K562 (cell line): Measurements from ENCODE around the gene SLC6A13. TPM values are rescaled to one million over a fixed set of nuclear protein-coding genes. Genes with fewer than 3 reads are reported as not detected.

Source experiments
- ATAC-seq: fragments of 200-7000 bp; cut with Tn5 transposase; 3 replicates; pipeline ENCODE4 v1.9.1; 2020; ENCODE audit warnings: moderate library complexity
- BruUV-seq: library from RNA; stranded (reverse); fragments of 400-500 nt; replicated peaks from 2 replicates; lab custom pipeline; 2021; lab: Mats Ljungman, UMichigan
- CTCF ChIA-PET: fragments of 300-600 bp; formaldehyde crosslinking; extraction: SDS; loops from one replicate; lab custom pipeline; 2021; ENCODE audit warnings: low intra/inter-chr PET ratio; lab: Yijun Ruan, JAX
- POLR2A ChIA-PET: fragments of 300-600, 350-650 bp; sonication (Branson Sonifier 250); formaldehyde crosslinking; extraction: SDS; loops from one replicate; lab custom pipeline; 2021; ENCODE audit warnings: antibody characterized with exemption, inconsistent platforms; lab: Yijun Ruan, JAX
- DNase-seq, 4 experiments: peaks; one replicate each; pipeline versions ENCODE4 v3.0.0 to v3.0.0-alpha.2; 2011 to 2018; ENCODE audit warnings: low spot score in 3 of 4, mixed read lengths in 3 of 4; ENCODE audit errors: extremely low read depth in 1 of 4
- FAIRE-seq: peaks from 2 replicates; lab custom pipeline; 2011; peaks lifted over from hg19 to GRCh38; lab: Jason Lieb, UNC
- H2AFZ ChIP-seq: 2 replicates; pipeline ENCODE4 v1.6.0; 2011; ENCODE audit warnings: low read depth, low read length, control low read depth, inconsistent platforms
- H3K27ac ChIP-seq: fragments of 200-600 bp; 3 replicates; pipeline ENCODE4 v1.8.0; 2011; ENCODE audit warnings: low read depth, mild to moderate bottlenecking, control low read depth, inconsistent platforms, low read length, moderate library complexity, mixed read lengths; ENCODE audit errors: extremely low read depth
- H3K27me3 ChIP-seq, 2 experiments: fragments of 300-600 bp in 1 of 2; 2 replicates in 1 of 2; 3 replicates in 1 of 2; pipeline versions ENCODE4 v1.6.0 to v1.8.0; 2011; ENCODE audit warnings: inconsistent platforms in 2 of 2, low read length in 2 of 2, mild to moderate bottlenecking in 1 of 2, mixed read lengths in 1 of 2, moderate library complexity in 1 of 2; ENCODE audit not compliant: control insufficient read depth in 2 of 2, insufficient read depth in 2 of 2
- H3K36me3 ChIP-seq: fragments of 300-600 bp; 3 replicates; pipeline ENCODE4 v1.8.0; 2011; ENCODE audit warnings: mild to moderate bottlenecking, low read length, inconsistent platforms; ENCODE audit not compliant: control insufficient read depth, insufficient read depth
- H3K4me1 ChIP-seq, 2 experiments: fragments of 200-600 bp in 1 of 2; replicated peaks in 1 of 2; 2 replicates in 1 of 2; 3 replicates in 1 of 2; pipeline versions ENCODE4 v1.5.1 to v1.8.0; 2011; ENCODE audit warnings: inconsistent platforms in 2 of 2, low read length in 2 of 2, mild to moderate bottlenecking in 1 of 2, mixed read lengths in 1 of 2, moderate library complexity in 1 of 2; ENCODE audit not compliant: control insufficient read depth in 2 of 2, insufficient read depth in 2 of 2
- H3K4me2 ChIP-seq: 2 replicates; pipeline ENCODE4 v1.6.1; 2011; ENCODE audit warnings: low read length, control low read depth, inconsistent platforms, mixed read lengths; ENCODE audit not compliant: insufficient read depth
- H3K4me3 ChIP-seq: fragments of 200-600 bp; sonication (generic), shearing (Covaris generic); 2 replicates; pipeline ENCODE4 v1.5.1; 2016; ENCODE audit warnings: control low read depth, inconsistent platforms
- H3K79me2 ChIP-seq: fragments of 200-600 bp; 3 replicates; pipeline ENCODE4 v1.8.0; 2011; ENCODE audit warnings: low read length, inconsistent platforms; ENCODE audit not compliant: control insufficient read depth, insufficient read depth
- H3K9ac ChIP-seq, 2 experiments: 2 replicates each; pipeline versions ENCODE4 v1.6.0 to v1.6.1; 2011; ENCODE audit warnings: low read depth in 2 of 2, low read length in 2 of 2, control low read depth in 1 of 2, inconsistent platforms in 1 of 2, mild to moderate bottlenecking in 1 of 2, mixed read lengths in 1 of 2; ENCODE audit not compliant: insufficient read depth in 1 of 2
- H3K9me1 ChIP-seq: one replicate; pipeline ENCODE4 v1.6.0; 2011; ENCODE audit warnings: inconsistent platforms, mild to moderate bottlenecking, low read length, moderate library complexity; ENCODE audit not compliant: control insufficient read depth, insufficient read depth
- H3K9me3 ChIP-seq: replicated peaks from 2 replicates; pipeline ENCODE4 v1.5.1; 2011; ENCODE audit warnings: low read depth, low read length, inconsistent platforms; ENCODE audit not compliant: control insufficient read depth, insufficient read depth
- H4K20me1 ChIP-seq: replicated peaks from 2 replicates; pipeline ENCODE4 v1.6.1; 2011; ENCODE audit warnings: low read length, inconsistent platforms, mixed read lengths; ENCODE audit not compliant: control insufficient read depth, insufficient read depth
- BACH1 ChIP-seq: fragments of 200-800 bp; sonication (Bioruptor generic); IDR thresholded peaks from 2 replicates; pipeline ENCODE4 v1.6.1; 2016; ENCODE audit warnings: missing genetic modification characterization, missing compliant biosample characterization
- CREBBP ChIP-seq: IDR thresholded peaks from one replicate; pipeline ENCODE4 v1.6.1; 2012; ENCODE audit warnings: low read depth, mild to moderate bottlenecking, control low read depth, inconsistent platforms, low read length
- CTCF ChIP-seq, 3 experiments: IDR thresholded peaks in 2 of 3; conservative IDR thresholded peaks in 1 of 3; 2 replicates each; pipeline ENCODE4 v1.5.1; 2011 to 2012; ENCODE audit warnings: low read length in 3 of 3, mild to moderate bottlenecking in 3 of 3, control low read depth in 2 of 3, improper control_type of control experiment in 1 of 3, inconsistent platforms in 1 of 3, low read depth in 1 of 3, mixed read lengths in 1 of 3, moderate library complexity in 1 of 3; ENCODE audit not compliant: insufficient read depth in 2 of 3
- DEAF1 ChIP-seq: fragments of 450-650 bp; formaldehyde crosslinking; IDR thresholded peaks from 2 replicates; pipeline ENCODE4 v1.4.0; 2020; ENCODE audit warnings: mild to moderate bottlenecking, moderate library complexity
- ZC3H8 ChIP-seq: fragments of 450-650 bp; IDR thresholded peaks from 2 replicates; pipeline ENCODE4 v1.6.1; 2017
- ZNF197 ChIP-seq: fragments of 200-800 bp; sonication (Bioruptor generic); IDR thresholded peaks from 2 replicates; pipeline ENCODE4 v1.6.1; 2016; ENCODE audit warnings: low read depth, missing genetic modification characterization, missing compliant biosample characterization
- ZNF639 ChIP-seq, 2 experiments: fragments of 200-800 bp in 1 of 2; sonication (Bioruptor generic) in 1 of 2; sonication (generic) in 1 of 2; formaldehyde crosslinking in 1 of 2; IDR thresholded peaks in 1 of 2; conservative IDR thresholded peaks in 1 of 2; 2 replicates each; pipeline versions ENCODE4 v1.5.0 to v1.6.1; 2016 to 2020; ENCODE audit warnings: missing compliant biosample characterization in 1 of 2, missing genetic modification characterization in 1 of 2, missing genetic modification reagents in 1 of 2
- WGBS: fragments of 100-300 bp; shearing (Covaris generic); methylation state at CpG from one replicate; pipeline ENCODE4 v1.1.6; 2016; ENCODE audit warnings: low coverage, mixed read lengths; ENCODE audit not compliant: insufficient coverage; ENCODE audit errors: missing lambda C conversion rate; 5-methylcytosine and 5-hydroxymethylcytosine counted together
- in situ Hi-C: fragments of 300-500 bp; cut with MboI; formaldehyde crosslinking; loops from 4 replicates; pipeline ENCODE4 v1.15.0; 2018; ENCODE audit warnings: inconsistent platforms, mixed read lengths
- intact Hi-C: fragments of 100-400 bp; cut with micrococcal nuclease; formaldehyde crosslinking; loops from 2 replicates; pipeline ENCODE4 v1.14.2; 2022
- polyA plus RNA-seq, 8 experiments: library from polyadenylated mRNA; depleted of rRNA in 4 of 8; stranded (reverse) in 5 of 8; unstranded in 3 of 8; fragments of >200 nt; fragmentation: Nextera tagmentation in 2 of 8; fragmentation: Illumina TruSeq in 1 of 8; extraction: Ambion mirVana in 2 of 8; extraction: Trizol in 1 of 8; gene quantifications; 2 replicates each; pipeline versions ENCODE4 v1.2.1 to v1.2.3, GENCODE V29; 2011 to 2014; ENCODE audit warnings: inconsistent platforms in 1 of 8, missing spikeins in 1 of 8
- total RNA-seq, 7 experiments: library from RNA; depleted of rRNA in 6 of 7; stranded (reverse); fragments of >200 nt in 6 of 7; fragmentation: Illumina TruSeq in 2 of 7; extraction: Trizol in 2 of 7; gene quantifications; 2 replicates each; pipeline versions ENCODE4 v1.2.1 to v1.2.3, GENCODE V29; 2011 to 2021; ENCODE audit warnings: low replicate concordance in 1 of 7

Gene SLC6A13
- total and polyA plus RNA-seq, 9 of the 15 experiments (the other 6 are each of a cell fraction or from before 2014, with no cell fraction given): 0.06 to 0.33 (median 0.22) TPM; not detected in 4

- TF ChIP-seq DEAF1 (CRISPR knock-in tag) (peak; percentile 46; the same call in 1 of the 2 replicates), ZC3H8 (no peak), CREBBP (no peak)
Observed at GRCh38 chr12:219891-220352, 42.7 kb downstream of the SLC6A13 start (continued).

DNA sequence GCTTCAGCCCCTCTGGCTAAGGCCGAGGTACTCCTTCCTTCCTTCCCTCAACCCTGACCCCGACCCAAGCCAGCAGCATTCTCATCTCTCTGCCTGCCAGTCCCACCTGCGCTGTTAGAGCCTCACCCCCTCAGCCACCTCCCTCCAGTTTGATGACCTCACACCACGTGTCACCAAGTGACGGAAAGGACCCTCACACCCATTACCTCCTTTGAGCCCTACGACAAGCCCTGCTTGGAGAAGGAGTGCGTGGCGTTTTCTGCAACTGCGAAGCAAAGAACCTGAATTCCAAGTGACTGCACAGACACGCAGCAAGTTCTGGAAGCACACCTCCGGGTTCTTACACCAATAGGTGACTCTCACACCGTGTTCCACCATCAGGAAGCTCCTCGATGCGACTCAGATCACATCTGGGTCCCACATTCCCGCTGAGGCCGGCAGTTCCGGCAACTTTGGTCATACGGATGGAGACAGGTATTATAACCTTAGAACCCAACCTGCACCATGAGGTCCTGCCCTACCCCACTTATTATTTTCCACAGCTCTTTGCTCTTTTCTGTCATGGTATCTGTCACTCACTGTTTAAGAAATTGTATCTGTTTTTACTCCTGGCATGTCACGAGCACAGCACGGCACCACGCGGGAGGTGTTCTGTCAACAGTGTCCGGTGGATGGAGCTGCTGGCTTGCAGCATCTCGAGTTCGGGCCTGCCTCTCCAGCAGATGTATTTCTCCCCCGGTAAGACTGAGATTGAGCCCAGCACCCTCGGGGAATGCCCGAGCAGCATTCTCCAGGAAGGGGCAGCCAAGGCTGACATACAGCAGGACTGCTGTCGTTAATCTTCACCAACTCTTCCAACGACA, 43.7 kb downstream of the SLC6A13 start:
- POLR2A ChIA-PET: interaction anchor here (1.0 kb wide), 1 partner anchor 47 kb away, joined by 3 read pairs; no protein-coding TSS in a partner anchor
- no peak overlapping the region for H3K27ac ChIP-seq
- DNase-seq: no peak
- H3K9me3 ChIP-seq: no peaks in the 10 kb centered on the region
- H2AFZ ChIP-seq: no peak overlapping the region
- peaks cover 0 to 5% of the 10 kb centered on the region in 2 experiments; a peak in 2 of 5 replicates for H3K4me1 ChIP-seq
- H3K9me1 ChIP-seq: no peaks in the 10 kb centered on the region
- peaks cover 3 to 63% of the 10 kb centered on the region in 2 experiments for H3K27me3 ChIP-seq
- no peaks in the 10 kb centered on the region for H3K79me2 ChIP-seq
- H4K20me1 ChIP-seq: 0 out of 2 replicates have a peak, but pooled peaks cover 4% of the 10 kb centered on the region
- intact Hi-C loops: no loop called here
- in situ Hi-C loops: no loop called here
- CTCF ChIA-PET: no interaction called here
- FAIRE-seq: no peak
- H3K36me3 ChIP-seq: no peaks in the 10 kb centered on the region
- no peak overlapping the region for H3K4me3 ChIP-seq
- 12% methylated on average over 27 of the region's 30 CpGs for WGBS
- TF ChIP-seq ZNF197 (CRISPR knock-in tag): no peak
- 0 out of 6 replicates have a peak, but pooled peaks of 1 of the 3 experiments have one; percentile 2 for TF ChIP-seq CTCF (IDR thresholded peaks at IDR 0.05 in 2 of 3, conservative IDR thresholded peaks at IDR 0.05 in 1 of 3; ENCODE audit: insufficient read depth in 2 of 3, low read depth in 1 of 3, low read length in 3 of 3)
- no peak for TF ChIP-seq ZNF639 (CRISPR knock-in tag; conservative IDR thresholded peaks at IDR 0.05 in 1 of 2, IDR thresholded peaks at IDR 0.05 in 1 of 2)
- TF ChIP-seq BACH1 (tag): no peak
- H3K4me2 ChIP-seq: no peak overlapping the region
- H3K9ac ChIP-seq: no peak overlapping the region
- no peak for ATAC-seq
- no TSS peak for BruUV-seq
